GM10248 (cell line): Measurements from ENCODE around the gene MACF1.

Experiments
- CTCF ChIA-PET: fragments of 300-600 bp; sonication (Branson Sonifier 250); formaldehyde crosslinking; extraction: SDS; loops from one replicate; lab custom pipeline; 2021; ENCODE audit warnings: antibody characterized with exemption; lab: Yijun Ruan, JAX
- POLR2A ChIA-PET: fragments of 350-650 bp; sonication (Branson Sonifier 250); formaldehyde crosslinking; extraction: SDS; loops from one replicate; lab custom pipeline; 2020; ENCODE audit warnings: antibody characterized with exemption; lab: Yijun Ruan, JAX
- DNase-seq: peaks from one replicate; pipeline ENCODE4 v3.0.0; 2012; ENCODE audit errors: extremely low spot score
- TF ChIP-seq, protein P1 (sequence below): IDR thresholded peaks from 2 replicates; pipeline ENCODE4 v1.5.1; 2012; ENCODE audit warnings: mild to moderate bottlenecking, low read depth; ENCODE audit errors: extremely low read depth, missing control alignments, control extremely low read depth

The MACF1 gene

DNA sequence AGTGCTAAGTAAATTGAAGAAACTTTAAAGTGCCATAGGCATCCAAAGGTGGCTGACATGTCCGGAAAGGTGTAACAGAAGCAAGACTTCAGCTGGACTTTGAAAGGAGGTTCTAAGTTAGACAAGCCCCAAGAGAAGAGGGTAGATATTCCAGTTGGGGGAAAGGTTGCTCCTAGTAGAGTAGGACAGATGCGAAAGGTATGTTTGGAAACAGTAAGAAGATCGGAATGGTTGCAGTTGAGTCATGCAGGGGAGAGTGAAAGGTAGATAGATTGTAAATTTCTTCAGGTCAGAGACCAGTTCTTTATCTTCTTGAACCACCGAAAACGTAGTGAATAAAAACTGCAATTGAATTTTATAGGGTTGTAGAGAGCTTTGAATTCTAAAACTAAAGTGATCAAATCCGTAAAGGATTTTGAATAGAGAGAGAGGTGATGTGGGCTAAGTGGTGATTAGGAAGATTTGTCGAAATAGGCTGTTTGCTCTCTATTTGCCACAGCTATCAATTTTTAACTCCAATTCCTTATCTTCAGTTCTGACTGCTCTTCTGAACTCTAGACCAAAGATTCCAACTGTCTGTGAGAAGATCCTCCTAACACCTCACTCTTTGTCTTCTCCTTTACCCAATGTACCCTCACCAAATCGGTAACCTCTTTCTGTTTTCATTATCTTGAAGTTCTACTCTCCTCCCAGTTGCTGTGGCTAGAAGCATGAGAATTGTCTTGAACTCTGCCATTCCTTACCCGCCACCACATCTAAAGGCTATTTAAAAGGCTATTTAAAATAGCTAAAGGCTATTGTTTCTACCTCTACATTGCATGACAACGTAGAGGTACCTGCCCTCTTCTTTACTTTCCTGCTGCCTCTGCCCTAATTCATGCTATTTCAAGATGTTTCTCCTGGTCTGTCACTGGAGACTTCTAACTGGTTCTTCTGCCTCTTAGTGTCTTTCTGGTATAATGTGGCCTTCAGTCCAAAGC lies 16.7 kb downstream of the MACF1 start:
- no peak for DNase-seq
- TF ChIP-seq, protein P1, sequence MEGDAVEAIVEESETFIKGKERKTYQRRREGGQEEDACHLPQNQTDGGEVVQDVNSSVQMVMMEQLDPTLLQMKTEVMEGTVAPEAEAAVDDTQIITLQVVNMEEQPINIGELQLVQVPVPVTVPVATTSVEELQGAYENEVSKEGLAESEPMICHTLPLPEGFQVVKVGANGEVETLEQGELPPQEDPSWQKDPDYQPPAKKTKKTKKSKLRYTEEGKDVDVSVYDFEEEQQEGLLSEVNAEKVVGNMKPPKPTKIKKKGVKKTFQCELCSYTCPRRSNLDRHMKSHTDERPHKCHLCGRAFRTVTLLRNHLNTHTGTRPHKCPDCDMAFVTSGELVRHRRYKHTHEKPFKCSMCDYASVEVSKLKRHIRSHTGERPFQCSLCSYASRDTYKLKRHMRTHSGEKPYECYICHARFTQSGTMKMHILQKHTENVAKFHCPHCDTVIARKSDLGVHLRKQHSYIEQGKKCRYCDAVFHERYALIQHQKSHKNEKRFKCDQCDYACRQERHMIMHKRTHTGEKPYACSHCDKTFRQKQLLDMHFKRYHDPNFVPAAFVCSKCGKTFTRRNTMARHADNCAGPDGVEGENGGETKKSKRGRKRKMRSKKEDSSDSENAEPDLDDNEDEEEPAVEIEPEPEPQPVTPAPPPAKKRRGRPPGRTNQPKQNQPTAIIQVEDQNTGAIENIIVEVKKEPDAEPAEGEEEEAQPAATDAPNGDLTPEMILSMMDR: no peak
- POLR2A ChIA-PET: no interaction called here
- CTCF ChIA-PET: interaction anchor here (1.0 to 27.8 kb wide), 5 partner anchors 17 to 389 kb away, joined by 3 to 344 read pairs (median 6); no protein-coding TSS in a partner anchor

DNA sequence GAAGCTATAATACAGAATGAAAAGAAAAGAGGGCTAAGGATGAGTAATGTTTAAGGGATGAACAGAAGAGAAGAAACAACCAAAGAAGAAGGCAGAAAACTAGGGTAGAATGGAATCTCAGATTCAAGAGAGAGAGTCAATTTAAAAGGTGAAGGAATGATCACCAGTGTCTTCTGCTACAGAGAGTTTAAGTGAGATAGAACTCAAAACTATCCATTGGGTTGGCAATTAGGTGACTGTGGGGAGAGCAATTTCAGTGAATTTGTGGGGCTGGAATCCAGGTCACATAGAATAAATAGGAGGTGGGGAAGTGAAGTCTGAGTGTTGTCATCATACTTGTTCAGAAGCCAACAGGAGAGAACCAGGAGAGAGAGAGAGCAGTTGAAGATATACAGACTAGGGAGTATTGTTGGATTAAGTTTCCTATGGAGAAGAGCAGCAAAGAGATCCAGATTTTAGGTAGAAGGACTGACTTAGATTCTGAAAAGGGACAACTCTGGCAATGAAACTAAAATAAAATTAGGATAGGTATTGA lies 19.9 kb downstream of the MACF1 start:
- ChIA-PET POLR2A (no interaction called here), CTCF (interaction anchor here (0.6 to 27.8 kb wide), 4 partner anchors 10 to 1291 kb away, joined by 3 to 344 read pairs (median 6); partner anchors contain the start of gene MACF1)
- TF ChIP-seq, protein P1: no peak
- DNase-seq: no peak

DNA sequence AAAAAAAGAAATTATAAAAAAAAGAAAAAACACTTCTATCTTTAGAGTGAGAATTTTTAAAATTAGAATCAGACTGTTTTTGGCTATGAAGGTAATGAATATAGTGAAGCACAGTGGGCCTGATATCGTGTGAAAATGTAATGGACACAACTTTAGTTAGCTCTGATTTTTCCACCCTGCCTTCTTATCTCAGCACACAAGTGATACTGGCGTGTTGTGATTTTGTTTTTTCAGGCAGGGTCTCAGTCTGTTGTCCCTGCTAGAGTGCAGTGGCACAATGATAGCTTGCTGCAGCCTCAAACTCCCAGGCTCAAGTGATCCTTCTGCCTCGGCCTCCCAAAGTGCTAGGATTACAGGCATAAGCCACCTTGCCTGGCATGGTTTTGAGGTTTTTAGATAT lies 22.3 kb downstream of the MACF1 start:
- CTCF ChIA-PET: interaction anchor here (1.2 to 1.6 kb wide), 4 partner anchors 10 to 34 kb away, joined by 3 to 5 read pairs (median 4); no protein-coding TSS in a partner anchor
- no peak for DNase-seq
- POLR2A ChIA-PET: no interaction called here
- TF ChIP-seq, protein P1: no peak

DNA sequence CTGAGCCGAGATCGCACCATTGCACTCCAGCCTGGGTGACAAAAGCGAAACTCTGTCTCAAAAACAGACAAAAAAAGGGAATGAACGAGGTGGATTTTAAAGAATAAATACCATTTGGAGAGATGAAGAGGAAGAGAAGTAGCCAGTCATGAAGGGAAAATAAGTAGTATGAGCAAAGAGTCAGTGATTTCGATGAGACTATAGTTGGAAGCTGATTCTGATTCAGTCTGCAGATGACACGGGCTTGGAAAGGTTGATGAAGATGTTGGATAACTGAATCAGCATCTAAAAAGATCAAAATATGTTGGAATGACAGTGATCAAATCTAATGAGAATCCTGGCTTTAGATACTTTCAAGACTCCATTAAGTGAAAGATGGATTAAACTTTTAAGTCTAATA lies 23.8 kb downstream of the MACF1 start:
- TF ChIP-seq, protein P1: no peak
- POLR2A ChIA-PET: no interaction called here
- CTCF ChIA-PET: interaction anchor here (1.3 kb wide), 1 partner anchor 35 kb away, joined by 4 read pairs; no protein-coding TSS in a partner anchor
- DNase-seq: no peak

DNA sequence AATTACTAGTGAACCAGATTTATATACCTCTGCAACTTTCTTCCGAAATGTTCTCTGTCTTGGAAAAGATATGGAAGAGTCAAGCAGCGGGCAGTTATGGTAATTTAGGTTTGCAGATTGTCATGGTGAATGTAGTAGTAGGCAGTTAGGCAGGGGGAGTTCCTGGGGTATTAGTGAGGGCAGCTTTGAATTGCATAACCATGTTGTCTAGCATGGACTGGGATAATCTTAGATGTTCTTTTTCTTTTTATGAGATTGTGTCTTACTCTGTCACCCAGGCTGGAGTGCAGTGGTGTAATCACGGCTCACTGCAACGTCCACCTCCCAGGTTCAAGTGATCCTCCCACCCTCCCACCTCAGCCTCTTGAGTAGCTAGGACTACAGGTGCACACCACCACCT lies 25.0 kb downstream of the MACF1 start:
- CTCF ChIA-PET: interaction anchor here (2.1 to 2.2 kb wide), 2 partner anchors 29 to 38 kb away, joined by 4 to 8 read pairs; no protein-coding TSS in a partner anchor
- DNase-seq: no peak
- TF ChIP-seq, protein P1: no peak
- POLR2A ChIA-PET: no interaction called here
